GM21367 (cell line): ENCODE results near the gene MCL1.
"Not testable (repeated sequence)": the region's sequence is repeated elsewhere in the genome, so short reads cannot be mapped to it uniquely, and the experiment has no call there.

Experiments
- ATAC-seq: cut with Tn5 transposase; IDR thresholded peaks from one replicate; pipeline ENCODE4 v1.9.1; 2021; ENCODE audit not compliant: unreplicated experiment

MCL1 gene

DNA sequence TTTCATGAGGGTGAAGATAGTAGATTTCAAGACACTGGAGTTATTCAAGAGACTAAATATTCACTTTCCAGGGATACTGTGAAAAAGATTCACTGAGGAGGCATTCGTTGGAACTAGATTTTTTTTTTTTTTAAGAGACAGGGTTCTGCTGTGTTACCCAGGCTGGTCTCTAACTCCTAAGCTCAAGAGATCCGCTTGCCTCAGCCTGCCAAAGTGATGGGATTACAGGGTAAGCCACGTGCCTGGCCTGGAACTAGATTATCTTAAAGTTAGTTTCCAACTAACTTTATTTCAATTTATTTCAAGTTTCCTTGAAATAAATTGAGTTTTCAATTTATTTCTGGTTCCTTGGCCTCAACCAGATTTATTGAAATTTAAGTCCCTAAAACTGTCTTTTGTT lies 24.3 kb upstream of the MCL1 start:
- ATAC-seq = no peak

DNA sequence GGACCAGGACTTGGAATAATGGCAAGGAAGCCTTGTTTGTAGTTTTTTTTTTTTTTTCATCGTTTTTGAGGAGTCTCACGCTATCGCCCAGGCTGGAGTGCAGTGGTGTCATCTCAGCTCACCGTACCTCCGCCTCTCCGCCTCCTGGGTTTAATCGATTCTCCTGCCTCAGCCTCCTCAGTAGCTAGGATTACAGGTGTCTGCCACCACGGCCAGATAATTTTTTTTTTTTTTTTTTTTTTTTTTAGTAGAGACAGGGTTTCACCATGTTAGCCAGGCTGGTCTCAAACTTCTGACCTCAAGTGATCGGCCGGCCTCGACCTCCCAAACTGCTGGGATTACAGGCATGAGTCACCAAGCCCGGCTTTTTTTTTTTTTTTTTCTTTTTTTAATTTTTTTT lies 23.0 kb upstream of the MCL1 start:
- ATAC-seq = not testable (repeated sequence)

DNA sequence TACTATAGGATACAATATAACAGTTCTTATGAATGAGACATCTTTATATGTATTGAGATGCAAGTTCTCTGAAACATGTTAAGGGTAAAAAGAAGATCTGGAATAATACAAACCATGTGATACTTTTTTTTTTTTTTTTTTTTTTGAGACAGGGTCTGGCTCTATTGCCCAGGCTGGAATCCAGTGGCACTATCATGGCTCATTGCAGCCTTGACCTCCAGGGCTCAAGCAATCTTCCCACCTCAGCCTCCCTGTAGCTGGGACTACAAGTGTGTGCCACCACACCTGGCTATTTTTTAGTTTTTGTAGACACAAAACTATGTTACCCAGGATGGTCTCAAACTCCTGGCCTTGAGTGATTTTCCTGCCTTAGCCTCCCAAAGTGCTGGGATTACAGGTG lies 22.1 kb upstream of the MCL1 start:
- ATAC-seq = no peak

DNA sequence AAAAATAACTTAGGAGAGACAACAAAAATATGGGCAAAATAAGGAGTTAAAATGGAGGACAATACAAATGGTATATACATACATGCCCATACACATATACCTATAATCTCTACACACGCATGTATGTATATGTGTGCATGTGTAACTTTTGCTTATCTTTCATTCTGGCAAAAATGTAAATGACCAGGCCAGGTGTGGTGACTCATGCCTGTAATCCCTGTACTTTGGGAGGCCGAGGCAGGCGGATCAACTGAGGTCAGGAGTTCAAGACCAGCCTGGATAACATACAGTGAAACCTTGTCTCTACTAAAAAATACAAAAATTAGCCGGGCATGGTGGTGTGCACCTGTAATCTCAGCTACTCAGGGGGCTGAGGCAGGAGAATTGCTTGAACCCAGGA lies 18.9 kb upstream of the MCL1 start:
- not testable (repeated sequence) for ATAC-seq

DNA sequence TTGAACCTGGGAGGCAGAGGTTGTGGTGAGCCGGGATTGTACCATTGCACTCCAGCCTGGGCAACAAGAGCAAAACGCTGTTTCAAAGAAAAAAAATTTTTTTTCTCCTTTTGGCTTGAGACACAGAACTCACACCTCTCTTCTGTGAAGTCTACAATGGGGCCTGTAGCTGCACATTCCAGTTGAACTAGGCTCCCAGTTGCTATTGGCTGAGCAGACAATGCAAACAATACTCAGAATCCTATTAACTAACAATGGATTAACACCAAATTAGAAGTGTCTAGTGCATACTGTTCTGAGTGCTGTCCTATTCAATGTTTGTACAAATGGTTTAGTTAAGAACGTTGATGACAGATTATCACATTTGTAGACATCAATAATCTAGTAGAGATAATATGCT lies 17.6 kb upstream of the MCL1 start:
- no peak for ATAC-seq

DNA sequence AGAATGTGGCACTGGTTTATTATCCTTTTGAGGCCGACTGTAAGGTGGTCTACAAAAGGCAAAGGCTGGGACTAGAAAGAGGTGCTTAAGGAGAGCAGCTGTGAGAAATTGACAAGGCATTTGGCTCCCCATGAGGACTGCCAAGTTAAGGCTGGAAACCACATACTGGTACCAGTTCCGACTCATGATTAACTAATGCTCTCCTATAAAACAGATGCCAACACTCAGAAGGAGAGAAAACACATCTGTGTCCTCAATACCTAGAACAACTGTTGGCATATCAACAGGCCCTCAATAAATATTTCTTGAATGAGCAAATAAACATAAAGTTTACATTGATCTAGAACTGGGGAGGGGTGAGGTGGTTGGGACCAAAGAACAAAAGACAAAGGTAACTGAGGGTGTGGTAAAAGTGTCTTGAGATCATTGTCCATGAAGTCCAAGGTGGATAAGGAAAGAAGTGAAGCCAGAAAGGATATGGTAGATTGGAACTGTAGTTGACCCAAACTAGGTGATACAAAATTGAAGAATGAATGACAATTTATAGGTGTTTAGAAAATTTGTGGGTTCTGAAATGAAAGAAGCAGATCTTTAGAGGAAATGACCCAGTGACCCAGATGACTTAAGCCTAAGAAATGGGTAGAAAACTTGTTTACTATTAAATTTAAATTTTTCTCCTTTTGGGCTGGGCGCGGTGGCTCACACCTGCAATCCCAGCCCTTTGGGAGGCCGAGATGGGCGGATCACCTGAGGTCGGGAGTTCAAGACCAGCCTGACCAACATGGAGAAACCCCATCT lies 16.9 kb upstream of the MCL1 start:
- ATAC-seq = no peak

DNA sequence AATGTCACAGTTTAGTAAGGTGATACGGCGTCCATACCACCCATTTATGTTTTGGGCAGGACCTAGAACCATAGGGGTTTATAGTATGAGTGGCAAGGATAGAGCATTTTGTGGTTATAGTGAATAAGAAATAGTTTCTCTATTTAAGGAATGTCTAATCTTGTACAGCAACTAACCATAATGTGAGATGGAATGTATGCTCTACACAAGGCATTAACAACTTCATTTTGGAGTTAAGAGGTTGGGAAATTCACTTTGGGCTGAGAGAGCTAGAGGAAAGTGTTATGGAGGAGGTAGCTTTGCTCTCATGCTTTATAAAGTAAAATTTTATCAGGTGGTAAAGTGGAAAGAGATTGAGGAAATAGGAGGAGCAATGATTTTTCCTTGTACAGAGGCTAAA lies 3.0 kb upstream of the MCL1 start:
- no peak for ATAC-seq

DNA sequence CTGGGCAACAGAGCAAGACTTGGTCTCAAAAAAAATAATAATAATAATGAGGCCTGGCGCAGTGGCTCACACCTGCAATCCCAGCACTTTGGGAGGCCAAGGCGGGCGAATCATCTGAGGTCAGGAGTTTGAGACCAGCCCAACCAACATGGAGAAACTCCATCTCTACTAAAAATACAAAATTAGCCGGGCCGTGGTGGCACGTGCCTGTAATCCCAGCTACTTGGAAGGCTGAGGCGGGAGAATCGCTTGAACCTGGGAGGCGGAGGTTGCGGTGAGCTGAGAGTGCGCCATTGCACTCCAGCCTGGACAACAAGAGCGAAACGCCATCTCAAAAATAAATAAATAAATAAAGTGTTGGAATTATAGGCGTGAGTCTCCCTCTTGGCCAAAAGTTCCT lies 2.6 kb upstream of the MCL1 start:
- ATAC-seq = not testable (repeated sequence)

DNA sequence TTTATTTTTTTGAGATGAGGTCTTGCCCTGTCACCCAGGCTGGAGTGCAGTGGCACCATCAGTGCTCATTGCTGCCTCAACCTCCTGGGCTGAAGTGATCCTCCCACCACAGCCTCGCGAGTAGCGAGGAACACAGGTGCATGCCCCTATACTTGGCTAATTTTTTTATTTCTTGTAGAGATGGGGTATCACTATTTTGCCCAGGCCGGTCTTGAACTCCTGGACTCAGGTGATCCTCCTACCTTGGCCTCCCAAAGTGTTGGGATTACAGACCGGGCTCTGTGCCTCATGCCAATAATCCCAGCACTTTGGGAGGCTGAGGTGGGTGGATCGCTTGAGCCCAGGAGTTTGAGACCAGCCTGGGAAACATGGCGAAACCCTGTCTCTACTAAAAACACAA lies 2.0 kb upstream of the MCL1 start:
- ATAC-seq = not testable (repeated sequence)

DNA sequence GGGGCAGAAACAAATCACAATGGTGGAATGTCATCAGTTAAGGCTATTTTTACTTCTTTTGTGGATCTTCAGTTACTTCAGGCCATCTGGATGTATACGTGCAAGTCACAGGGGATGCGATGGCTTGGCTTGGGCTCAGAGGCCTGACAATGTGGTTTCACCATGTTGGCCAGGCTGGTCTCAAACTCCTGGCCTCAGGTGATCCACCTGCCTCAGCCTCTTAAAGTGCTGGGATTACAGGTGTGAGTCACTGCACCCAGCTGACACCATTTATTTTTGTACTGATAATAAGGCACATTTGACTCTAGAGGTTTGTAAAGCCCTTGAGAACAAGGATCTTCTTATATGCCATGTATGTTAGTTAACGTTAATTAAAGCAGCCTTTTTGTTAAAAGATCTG lies 1.6 kb upstream of the MCL1 start:
- ATAC-seq = not testable (repeated sequence)

DNA sequence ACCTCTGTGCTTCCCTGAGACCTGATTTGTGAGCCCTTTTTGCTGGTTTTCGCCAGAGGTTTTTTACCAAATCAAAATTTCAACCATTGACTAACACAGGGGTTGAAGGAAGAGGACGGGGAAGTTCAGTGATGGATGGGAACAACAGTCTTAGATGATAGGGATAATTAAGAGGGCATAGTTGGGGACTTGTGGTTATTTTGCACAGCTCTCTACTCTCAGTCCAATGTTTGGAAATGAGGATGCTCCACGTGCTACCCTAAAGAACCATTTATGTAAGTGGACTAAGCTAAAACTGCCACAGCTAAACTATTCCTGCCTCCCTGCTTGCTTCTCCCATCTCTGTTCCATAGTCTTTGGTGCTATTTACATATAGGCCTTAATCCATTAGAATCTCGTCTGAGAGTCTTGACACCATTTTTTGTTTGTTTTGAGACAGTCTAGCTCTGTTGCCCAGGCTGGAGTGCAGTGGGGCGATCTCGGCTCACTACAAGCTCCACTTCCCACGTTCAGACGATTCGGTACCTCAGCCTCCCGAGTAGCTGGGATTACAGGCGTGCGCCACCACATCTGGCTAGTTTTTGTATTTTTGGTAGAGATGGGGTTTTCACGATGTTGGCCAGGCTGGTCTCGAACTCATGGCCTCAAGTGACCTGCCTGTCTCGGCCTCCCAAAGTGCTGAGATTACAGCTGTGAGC lies 684 bp upstream of the MCL1 start:
- ATAC-seq = no peak

DNA sequence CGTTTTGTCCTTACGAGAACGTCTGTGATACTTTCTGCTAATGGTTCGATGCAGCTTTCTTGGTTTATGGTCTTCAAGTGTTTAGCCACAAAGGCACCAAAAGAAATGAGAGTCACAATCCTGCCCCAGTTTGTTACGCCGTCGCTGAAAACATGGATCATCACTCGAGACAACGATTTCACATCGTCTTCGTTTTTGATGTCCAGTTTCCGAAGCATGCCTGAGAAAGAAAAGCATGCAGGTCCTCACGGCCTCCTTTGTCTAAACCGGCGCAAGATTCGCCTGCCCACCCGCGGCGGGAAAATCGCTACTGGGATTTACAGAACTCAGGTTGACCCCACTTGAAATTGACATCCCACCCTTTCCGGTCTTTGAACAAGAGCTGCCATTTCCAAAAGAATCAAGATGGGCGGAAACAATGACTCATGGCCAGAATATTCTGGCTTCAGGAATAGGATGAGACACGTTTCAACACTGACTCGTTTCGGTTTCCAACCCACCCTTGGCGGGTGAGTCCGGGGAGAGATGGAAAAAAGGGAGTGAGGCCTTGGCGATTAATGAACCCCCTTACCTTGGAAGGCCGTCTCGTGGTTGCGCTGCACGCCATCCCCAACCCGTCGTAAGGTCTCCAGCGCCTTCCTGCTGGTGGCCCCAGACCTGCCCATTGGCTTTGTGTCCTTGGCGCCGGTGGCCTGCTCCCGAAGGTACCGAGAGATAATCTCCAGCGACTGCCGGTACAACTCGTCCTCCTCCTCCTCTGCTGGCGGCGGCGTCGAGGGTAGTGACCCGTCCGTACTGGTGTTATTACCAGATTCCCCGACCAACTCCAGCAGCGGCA lies 919 bp downstream of the MCL1 start:
- no peak for ATAC-seq

DNA sequence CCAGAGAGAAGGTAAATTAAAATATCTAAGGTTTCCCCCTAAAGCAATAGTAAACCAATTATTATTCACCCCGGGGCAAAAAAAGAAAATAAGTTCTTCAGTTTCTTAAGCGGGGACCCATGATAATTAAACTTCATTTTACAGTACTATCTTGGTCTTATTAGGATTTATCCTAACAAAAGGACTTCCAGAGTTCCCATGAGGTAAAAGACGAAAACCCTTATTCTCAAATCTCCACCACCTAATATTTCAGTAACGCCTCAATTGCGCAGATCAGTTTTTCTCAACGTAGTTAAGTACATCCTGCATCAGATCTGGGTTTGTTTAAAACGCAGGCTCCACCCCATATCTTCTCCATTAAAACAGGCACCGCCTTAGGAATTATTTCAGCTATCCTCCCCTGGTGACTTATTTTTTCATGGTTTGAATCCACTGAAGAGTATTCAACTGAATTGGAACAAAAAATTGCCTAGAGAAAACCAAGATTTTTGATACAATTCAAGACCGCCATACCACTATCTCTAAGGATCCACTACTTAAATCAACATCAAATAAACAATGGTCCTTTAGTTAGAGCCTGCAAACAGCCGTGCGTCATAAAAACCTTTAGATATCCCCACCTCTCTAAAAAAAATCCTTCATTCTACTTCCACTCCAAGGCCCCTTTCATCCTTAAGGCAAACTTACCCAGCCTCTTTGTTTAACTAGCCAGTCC lies 1.7 kb downstream of the MCL1 start:
- ATAC-seq = no peak

DNA sequence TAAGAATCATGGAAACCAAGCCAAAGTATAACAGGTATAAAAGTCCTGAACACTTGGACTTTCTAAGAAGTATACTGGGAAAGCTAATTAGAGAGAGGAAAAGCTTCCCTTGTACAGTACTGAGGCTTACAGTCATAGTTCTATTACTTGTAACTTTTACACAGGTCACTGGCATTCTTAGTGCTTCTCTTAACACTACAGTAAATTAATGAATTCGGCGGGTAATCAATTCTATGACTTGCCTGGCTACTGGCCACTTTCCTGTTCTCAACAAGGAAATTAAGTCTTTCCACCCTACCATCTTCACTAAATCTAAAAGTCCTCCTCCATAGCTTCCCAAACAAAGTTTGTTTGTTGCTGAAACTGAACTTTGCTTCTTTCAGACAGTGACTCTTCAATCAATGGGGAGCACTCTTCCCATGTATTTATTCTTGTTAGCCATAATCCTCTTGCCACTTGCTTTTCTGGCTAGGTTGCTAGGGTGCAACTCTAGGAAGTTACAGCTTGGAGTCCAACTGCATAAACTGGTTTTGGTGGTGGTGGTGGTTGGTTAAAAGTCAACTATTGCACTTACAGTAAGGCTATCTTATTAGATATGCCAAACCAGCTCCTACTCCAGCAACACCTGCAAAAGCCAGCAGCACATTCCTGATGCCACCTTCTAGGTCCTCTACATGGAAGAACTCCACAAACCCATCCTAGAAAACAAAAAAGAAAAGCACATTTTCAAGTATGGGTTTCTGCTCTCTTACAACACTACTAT lies 2.4 kb downstream of the MCL1 start:
- no peak for ATAC-seq

DNA sequence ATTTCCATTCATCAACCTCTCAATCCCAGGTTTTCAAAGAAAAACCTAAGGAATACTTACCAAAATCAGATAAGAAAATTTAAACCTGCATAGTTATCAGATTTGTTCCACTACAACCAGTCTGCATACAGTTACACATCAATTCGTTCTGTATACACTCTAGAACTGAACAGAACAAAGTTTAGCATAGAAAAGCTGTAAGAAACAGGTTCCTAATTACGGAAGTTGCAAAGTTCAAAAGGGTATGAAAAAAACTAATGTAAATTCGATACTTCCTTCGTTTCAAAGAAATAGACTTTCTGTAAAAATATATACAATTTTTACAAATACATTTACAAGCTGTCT lies 3.1 kb downstream of the MCL1 start:
- ATAC-seq = no peak

DNA sequence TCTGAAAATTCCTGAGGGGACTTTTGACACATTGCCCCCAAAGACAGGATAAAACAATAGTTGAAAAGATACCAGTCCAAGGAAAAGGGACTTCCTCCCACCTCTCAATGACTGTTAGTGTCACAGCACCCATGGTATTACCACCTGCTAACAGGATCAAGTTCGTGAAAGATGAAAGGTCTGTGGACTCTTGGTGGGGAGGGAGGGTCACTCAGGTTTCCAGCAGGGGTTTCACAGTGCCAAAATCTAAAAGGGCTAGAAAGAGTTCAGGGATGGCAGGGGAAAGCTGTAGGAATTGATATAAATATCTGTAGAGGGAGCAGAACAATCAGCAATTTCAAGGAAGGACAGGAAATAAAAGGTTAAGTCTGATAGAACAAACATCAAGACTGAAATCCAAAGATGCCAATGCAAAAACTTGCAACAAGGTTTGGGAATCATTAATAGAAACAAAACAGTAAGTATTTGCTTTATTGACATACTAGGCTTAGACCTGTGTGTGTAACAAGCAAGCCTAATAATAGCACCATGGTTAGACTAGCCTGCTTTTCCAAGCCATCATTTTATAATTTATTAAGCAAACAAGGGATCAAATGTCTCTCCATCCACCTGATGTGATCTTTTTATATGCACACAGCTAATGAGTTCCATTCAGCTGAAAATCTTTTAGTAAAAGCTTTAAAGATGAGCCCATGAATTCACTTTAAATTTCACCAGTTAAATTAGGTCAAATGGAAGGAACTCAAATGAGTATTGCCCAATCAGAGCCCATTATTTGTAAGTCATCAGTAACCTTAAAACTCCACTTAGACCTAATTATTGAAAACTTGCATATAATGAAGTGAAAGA lies 3.7 kb downstream of the MCL1 start:
- ATAC-seq = no peak

DNA sequence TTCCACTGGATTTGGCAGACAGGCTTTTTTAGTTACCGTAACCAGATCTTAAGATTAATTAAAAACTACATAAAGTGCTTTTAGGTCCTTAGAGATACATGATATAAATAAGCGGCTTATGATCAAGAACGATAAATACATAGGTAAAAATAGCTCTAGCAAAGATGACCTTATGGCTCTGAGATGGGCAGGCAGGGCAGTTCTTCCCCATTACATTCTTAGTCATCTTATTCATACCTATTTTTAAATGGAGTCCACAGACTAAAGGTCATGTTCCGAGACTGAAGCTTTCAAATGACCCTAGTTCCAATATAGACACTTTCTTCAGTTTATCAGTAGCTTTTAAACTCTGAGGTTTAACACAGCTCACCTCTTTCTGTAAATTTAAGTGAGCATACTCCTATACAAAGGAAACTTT lies 4.3 kb downstream of the MCL1 start:
- ATAC-seq = no peak

DNA sequence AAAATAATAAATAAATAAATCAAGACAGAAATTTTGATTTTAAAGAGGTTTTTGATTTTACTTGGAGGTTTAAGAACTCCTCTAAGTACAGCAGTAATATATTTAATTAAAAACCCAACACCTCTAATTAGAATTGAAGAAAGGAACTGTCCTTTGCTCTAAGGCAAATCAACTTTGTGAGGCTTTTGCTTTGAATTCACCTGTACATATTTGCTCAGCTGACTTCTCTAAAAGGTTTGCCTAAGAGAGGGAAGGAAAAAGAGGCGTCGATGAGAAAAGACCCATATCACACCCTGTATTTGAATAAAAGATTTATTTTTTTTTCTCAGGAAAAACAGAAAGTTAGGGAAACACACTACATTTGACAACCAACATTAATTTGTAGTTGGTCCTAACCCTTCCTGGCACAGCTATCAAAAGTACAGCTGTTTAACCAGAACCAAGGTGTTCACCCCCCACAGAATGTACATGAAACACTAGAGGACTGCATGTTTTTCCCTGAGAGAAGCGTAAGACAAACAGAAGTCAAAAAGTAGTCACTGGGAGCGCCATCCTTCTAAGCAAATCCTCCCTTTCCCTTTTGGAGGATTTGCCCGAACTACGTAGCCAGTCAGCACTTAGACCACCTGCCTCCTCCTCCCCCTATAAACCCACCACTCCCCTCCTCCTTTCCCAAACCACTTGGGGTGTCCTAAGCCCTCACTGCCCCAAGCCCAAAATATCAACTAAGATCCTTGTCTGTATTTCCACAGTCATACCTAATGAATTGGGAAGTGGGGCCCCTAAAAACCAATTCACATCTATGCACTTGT lies 4.9 kb downstream of the MCL1 start:
- ATAC-seq = no peak

DNA sequence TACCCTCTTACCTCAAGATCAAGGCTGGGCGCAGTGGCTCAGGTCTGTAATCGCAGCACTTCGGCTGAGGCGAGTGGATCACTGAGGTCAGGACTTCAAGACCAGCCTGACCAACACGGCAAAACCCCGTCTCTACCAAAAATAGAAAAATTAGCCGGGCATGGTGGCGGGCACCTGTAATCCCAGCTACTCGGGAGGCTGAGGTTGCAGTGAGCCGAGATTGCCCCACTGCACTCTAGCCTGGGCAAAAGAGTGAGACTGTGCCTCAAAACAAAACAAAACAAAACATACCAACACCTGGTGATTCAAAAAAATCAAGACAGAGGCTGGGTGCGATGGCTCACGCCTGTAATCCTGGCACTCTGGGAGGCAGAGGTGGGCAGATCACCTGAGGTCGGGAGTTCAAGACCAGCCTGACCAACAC lies 5.8 kb downstream of the MCL1 start:
- not testable (repeated sequence) for ATAC-seq
